Fibroblast of villous mesenchyme (primary cell): Measurements from ENCODE around the gene RAP1GAP2. TPM values are rescaled to one million over a fixed set of nuclear protein-coding genes. Genes with fewer than 3 reads are reported as not detected.
"Not testable (repeated sequence)": the region's sequence is repeated elsewhere in the genome, so short reads cannot be mapped to it uniquely, and the experiment has no call there.

Experiments used
- DNase-seq: peaks from one replicate; pipeline ENCODE4 v3.0.0-alpha.2; 2010; ENCODE audit warnings: low read depth
- H3K4me3 ChIP-seq: 2 replicates; pipeline ENCODE4 v1.5.1; 2011; ENCODE audit warnings: low read depth, mild to moderate bottlenecking, low read length
- total RNA-seq: library from RNA; depleted of rRNA; stranded (reverse); fragments of >200 nt; gene quantifications from 2 replicates; pipeline ENCODE4 v1.2.3, GENCODE V29; 2012
- TF ChIP-seq, protein P1 (sequence below): IDR thresholded peaks from 2 replicates; pipeline ENCODE4 v1.5.1; 2012; ENCODE audit warnings: low read depth, mild to moderate bottlenecking, low read length; ENCODE audit not compliant: insufficient read depth

Gene RAP1GAP2
- total RNA-seq, 1 donor: 5.2 TPM

DNA sequence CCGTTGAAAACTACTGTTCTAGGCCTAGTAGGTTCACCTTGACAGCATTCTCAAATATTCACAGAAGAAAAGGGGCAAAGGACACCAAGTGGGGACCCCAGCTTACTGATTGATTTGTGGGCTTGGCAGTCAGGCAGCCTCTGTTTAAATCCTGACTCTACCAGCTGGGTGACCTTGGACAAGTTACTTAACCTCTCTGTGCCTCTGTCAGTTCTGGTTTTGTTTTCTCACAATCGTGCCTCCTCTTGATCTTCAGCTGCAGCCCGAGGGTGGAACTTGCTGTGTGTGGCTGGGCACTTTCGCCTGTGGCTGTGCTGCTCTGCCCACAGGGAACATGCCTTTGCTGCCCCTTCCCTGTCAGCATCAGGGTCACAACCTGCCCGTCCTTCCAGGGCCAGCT lies 17.8 kb downstream of the RAP1GAP2 start:
- H3K4me3 ChIP-seq: no peak overlapping the region
- DNase-seq: no peak
- TF ChIP-seq, protein P1, sequence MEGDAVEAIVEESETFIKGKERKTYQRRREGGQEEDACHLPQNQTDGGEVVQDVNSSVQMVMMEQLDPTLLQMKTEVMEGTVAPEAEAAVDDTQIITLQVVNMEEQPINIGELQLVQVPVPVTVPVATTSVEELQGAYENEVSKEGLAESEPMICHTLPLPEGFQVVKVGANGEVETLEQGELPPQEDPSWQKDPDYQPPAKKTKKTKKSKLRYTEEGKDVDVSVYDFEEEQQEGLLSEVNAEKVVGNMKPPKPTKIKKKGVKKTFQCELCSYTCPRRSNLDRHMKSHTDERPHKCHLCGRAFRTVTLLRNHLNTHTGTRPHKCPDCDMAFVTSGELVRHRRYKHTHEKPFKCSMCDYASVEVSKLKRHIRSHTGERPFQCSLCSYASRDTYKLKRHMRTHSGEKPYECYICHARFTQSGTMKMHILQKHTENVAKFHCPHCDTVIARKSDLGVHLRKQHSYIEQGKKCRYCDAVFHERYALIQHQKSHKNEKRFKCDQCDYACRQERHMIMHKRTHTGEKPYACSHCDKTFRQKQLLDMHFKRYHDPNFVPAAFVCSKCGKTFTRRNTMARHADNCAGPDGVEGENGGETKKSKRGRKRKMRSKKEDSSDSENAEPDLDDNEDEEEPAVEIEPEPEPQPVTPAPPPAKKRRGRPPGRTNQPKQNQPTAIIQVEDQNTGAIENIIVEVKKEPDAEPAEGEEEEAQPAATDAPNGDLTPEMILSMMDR: no peak

DNA sequence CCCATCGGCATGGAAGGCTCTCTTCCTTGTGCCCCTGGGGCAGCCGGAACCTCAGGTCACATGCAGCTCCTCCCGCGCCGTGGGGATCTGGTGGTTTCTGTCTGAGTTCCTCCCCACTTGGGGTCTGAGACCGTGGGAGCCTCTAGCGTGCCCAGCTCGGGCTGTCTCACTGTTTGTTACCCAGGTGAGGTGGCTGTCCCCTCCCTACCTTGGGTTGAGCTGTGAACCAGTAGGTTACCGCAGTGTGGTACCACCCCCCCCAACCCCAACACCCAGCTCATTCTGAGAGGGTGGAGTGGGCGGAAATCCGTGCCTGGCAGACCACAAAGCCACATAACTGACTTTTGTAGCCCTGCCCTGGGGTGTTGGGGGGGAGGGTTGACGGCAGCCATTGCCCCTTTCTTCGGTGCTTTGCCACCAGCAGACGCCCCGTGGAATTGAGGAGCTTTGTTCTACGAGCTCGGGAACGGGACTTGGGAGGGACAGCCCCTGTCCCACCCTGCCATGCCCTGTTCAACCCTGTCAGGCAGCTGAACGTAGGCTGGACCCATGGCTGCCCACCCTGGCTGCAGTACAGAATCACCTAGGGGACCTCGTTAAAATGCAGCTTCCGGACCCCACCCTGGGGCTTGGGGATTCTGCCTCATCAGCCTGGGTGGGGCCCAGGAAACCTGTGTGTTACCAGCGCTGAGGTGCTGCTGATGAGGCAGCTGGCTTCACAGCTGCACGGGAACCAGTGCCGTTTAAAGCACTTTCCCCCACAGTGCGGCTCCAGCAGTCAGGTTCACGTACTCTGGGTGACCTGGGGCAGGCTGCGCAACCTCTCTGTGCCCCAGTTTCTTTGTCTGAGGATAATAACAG lies 18.5 kb downstream of the RAP1GAP2 start:
- no peak overlapping the region for H3K4me3 ChIP-seq
- no peak for DNase-seq
- TF ChIP-seq, protein P1: no peak

- DNase-seq: no peak
- TF ChIP-seq, protein P1: no peak
- H3K4me3 ChIP-seq: no peak overlapping the region
These were observed 19.5 kb downstream of the RAP1GAP2 start for GRCh38 chr17:2815781-2816185.

DNA sequence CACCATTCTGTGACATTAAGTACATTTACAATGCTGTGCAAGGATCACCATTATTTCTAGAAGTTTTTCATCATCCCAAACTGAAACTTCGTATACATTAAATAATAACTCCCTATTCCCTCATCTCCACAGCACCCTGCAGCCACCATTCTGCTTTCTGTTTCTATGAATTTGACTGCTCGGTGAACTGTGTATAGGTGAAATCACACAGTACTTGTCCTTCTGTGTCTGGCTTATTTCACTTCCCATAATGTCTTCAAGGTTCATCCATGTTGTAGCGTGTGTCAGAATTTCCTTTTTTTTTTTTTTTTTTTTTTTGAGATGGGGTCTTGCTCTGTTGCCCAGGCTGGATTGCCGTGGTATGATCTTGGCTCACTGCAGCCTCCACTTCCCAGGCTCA lies 20.4 kb downstream of the RAP1GAP2 start:
- DNase-seq: no peak
- TF ChIP-seq, protein P1: no peak
- H3K4me3 ChIP-seq: no peak overlapping the region

DNA sequence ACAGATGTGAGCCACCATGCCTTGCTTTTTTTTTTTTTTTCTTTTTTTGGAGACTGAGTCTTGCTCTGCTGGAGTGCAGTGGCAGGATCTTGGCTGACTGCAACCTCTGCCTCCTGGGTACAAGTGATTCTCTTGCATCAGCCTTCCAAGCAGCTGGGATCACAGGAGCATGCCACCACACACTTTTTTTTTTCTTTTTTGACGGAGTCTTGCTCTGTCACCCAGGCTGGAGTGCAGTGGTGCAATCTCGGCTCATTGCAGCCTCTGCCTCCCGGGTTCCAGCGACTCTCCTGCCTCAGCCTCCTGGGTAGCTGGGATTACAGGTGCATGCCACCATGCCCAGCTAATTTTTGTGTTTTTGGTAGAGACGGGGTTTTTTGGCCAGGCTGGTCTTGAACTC lies 23.1 kb downstream of the RAP1GAP2 start:
- DNase-seq, H3K4me3 ChIP-seq: not testable (repeated sequence)

DNA sequence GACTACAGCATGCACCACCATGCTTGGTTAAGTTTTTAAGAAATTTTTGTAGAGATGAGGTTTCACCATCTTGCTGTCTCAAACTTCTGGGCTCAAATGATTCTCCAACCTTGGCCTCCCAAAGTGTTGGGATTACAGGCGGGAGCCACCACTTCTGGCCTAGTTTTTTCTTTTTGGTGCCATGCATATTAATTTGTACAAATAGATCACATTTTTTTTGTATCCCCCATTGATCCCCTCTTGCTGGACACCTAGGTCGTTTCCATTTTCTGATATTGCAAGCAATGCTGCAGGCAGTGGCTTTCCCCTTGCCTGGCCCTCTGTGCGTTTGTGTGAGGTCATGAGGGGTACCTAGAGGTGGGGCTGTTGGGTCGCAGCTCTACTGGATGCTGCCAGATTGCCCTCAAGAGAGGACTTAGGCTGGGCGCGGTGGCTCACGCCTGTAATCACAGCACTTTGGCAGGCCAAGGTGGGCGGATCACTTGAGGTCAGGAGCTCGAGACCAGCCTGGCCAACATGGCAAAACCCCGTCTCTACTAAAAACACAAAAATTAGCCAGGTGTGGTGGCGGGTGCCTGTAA lies 23.8 kb downstream of the RAP1GAP2 start:
- no peak for DNase-seq
- TF ChIP-seq, protein P1: no peak

DNA sequence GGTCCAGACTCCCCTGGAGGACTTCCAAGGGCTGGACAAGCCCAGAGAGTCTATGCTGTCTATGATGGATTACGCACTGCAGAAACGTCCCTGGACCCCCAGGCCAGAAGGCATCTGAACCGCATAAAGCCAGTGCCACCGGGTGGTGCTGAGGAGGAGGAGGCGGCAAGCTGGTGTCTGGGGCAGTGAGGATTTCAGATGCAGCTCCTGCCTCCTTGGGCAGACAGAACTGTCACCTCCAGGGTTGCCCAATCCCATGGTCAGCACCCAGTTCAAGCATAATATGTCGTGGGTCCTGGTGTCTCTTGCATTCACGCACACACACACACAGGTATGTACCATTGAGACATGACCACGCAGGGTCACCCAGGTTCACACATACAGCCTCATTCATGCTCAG lies 25.6 kb downstream of the RAP1GAP2 start:
- DNase-seq: no peak
- TF ChIP-seq, protein P1: no peak
- no peak overlapping the region for H3K4me3 ChIP-seq

More for the DNA sequence above, 23.8 kb downstream of the RAP1GAP2 start:
- H3K4me3 ChIP-seq: no peak overlapping the region
